Fibroblast of skin of back (primary cell): ENCODE data around the gene SMPD1.
"Not testable (repeated sequence)": the region's sequence is repeated elsewhere in the genome, so short reads cannot be mapped to it uniquely, and the experiment has no call there.

Experiments
- DNase-seq: peaks from one replicate; pipeline ENCODE4 v3.0.0-alpha.2; 2013

Gene SMPD1

GRCh38 chr11:6390718-6391469 is 620 bp downstream of the SMPD1 start:
- DNase-seq, result no peak

- DNase-seq, result no peak
These were observed 1.4 kb downstream of the SMPD1 start for GRCh38 chr11:6391537-6392134.

- not testable (repeated sequence) for DNase-seq
These were observed 2.0 kb downstream of the SMPD1 start for GRCh38 chr11:6392251-6392650.

- no peak for DNase-seq
These were observed 3.9 kb downstream of the SMPD1 start for GRCh38 chr11:6393989-6394670.

DNA sequence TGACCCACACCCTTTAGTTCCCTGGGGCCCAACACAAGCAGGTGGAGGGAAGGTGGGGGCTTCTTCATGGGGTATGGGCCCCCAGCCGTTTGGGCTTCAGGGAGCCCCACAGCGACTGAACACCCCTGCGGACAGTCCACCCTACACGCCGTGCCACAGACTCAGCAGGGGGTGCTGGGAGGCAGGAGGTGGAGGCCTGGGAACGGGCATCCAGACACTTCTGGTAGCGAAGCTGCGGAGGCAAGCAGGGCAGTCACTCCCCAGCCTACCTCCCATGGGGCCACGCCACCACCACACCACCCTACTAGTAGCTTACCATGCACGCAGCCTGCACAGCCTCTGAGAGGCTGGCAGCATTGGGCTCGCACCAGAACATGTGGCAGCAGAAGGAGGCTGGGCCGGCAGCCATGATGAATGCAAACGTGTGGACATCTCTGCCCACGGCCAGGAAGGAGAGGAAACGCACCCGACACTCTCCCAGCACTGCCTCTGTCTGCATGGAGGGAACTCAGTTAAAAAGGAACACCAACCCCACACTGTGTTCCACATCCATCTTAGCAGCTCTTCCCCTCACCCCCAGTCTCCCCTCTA is 5.3 kb downstream of the SMPD1 start:
- DNase-seq, result no peak

GRCh38 chr11:6397156-6397555 is 6.9 kb downstream of the SMPD1 start:
- DNase-seq, result peak; percentile 18

- peak; percentile 73 for DNase-seq
These were observed 7.4 kb downstream of the SMPD1 start for GRCh38 chr11:6397636-6398035.

- no peak for DNase-seq
These were observed 10.4 kb downstream of the SMPD1 start for GRCh38 chr11:6400431-6401345.

- no peak for DNase-seq
These were observed 11.2 kb downstream of the SMPD1 start for GRCh38 chr11:6401464-6401863.

DNA sequence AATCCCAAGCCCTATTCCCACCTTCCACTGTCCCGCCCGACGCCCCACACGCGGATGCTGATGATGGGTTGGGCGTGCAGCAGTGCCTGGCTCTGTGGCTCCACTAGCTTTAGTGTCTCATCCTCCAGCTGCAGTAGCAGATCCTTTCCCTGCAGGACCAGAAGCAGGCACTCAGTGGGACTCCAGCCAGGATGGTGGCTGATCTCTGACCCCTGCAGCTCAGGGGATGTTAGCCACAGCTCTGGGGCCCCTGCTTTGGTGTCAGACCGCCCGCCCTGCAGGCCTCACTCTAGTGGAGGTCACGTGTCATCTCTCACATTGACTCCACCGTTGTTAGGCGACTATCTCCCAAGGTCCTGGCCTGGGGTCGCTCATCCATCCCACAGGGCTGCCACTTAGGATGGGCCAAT is 11.8 kb downstream of the SMPD1 start:
- DNase-seq, result no peak

DNA sequence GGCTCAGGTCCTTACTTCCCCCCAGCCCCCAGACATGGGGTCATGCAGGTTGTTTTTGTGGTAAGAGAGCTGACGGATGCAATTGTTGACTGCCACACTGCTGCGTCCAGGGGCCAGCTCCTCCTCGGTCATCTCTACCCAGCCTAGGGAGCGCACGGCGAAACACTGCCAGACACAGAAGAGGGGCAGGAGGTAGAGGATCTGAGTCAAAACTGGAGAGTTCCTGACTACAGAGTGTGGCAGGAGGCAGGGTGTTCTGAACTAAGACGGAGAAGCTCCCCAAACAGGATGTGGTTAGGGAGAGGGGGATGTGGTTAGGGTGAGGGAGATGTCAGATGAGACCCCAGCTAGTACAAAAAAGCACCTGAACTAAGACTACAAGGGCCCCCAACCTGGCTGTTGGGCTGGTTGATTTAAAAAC is 12.3 kb downstream of the SMPD1 start:
- peak; percentile 10 for DNase-seq

GRCh38 chr11:6403539-6403938 is 13.3 kb downstream of the SMPD1 start:
- DNase-seq, result no peak

DNA sequence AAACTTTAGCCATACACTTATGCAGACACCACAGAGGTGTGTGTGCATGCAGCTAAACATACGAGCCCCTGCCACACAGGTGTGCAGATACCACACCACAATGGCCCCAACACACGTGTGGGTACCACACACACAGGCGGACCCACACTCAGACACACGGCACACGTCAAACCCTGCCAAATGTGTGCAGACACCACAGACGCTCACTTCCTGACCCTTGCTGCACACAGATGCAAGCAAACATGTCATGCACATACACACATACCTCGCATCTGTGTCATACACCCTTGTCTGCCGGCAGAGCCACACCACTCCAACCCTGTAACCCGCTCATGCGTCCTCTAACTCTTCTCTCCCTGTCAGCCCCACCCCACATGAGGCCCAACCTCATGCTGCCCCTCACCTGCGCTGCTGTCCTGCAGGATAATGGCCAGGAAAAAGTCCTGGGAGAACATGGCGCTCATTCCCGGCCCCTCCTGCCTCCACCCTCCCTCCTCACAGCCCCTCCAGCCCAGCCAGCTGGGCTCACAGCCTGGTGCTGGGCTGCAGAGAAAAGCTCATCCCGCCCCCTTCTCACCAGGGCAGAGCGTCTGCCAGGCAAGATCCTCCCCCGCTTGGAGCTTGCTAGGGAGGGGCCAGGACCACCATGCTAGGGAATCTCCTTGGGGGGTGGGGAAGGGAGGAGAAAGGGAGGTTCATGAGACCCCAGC is 14.2 kb downstream of the SMPD1 start:
- DNase-seq, result peak; percentile 75

- no peak for DNase-seq
These were observed 14.9 kb downstream of the SMPD1 start for GRCh38 chr11:6405052-6405667.

DNA sequence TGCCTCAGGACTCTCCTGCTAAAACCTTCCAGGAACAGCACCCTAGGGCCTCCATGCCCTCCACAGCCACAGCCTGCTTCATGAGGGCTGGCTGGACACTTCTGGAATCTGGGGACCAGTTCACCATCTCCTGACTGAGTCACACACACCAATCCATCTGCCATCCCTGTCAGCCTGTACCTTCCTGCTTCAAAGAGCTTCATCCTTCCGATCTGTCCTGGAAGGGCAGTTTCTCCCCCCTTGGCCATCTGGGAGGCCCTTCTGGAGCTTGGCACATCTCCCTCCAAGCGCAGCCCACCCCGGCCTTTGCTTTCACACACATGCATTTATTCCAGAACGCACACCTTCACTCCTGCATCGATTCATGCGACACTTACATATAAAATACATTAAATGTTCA is 15.6 kb downstream of the SMPD1 start:
- DNase-seq, result no peak

DNA sequence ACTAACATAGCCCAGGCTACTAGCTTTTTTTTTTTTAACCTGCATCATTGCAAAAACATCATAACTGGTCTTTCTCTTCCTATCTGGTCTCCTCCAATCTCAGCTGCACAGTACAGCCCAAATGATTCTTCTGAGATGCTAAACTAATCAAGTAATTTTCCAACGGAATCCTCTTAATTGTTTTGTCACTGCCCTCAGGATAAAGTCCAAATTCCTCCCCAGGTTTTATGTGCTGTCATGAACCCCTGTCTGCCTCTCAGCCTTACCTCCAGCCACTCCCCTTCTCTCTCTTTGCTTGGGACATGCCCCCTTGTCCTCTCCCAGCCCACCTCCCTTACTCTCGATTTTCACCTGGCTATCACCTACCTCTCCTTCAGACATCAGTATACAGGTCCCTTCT is 16.1 kb downstream of the SMPD1 start:
- DNase-seq, result no peak

GRCh38 chr11:6410695-6411430 is 20.6 kb downstream of the SMPD1 start:
- no peak for DNase-seq

DNA sequence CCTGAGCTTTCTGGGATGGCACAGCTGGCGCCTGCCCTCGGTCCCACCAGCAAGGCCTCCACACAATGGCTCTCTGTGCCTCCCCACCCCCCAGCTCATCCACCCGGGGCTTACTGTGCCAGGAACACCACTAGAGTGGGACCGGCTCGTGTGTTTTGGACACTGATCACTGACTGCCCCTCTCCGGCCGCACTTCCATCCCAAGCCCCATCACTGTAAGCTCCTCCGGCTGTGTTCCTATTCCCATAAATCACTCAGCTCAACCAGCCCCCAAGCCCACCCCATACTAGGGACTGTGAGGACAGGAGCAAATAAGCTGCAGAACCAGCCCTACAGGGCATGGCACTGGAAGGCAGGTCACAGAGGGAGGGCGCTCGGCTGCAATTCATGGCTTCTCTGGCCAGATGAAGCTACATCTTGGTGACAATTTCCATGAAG is 21.3 kb downstream of the SMPD1 start:
- DNase-seq, result no peak

DNA sequence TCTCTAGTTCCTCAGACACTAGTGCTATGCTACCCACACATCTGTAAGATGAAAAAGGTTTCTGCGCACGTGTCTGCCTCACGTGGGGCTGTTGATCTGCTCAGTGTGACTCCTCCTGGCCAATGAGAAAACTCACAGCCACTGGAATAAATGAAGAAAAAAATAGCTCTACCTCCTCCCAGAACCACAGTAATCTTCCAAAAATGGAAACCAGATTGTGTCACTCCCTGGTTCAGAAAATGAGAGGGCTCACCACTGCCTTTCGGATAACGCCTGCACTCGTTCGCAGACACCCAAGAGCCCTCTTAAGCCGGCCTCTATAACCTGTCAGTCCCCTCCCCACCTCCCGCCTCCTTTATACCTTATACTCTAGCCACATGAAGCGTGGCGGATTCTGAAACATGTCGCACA is 23.5 kb downstream of the SMPD1 start:
- no peak for DNase-seq

DNA sequence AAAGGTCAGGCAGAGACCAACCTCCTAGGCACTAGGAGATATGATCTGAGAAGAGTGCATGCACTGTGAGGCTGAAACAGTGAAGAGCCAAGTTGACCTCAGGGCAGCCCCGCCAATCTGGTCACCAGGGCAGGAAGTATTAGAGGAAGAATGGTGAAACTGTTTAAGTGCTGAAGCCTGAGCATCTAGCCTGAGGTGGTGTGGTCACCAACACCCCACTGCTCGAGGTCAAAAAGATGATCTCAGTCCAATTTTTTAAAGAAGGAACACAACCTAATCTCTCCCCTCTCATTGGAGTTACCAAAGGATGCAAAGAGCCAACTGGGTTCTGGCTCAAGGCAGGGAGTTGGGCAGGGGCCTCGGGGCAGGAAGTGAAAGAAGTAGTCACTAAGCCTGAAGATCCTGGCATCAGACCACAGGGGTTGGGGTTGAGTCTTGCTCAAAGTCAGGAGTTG is 24.6 kb downstream of the SMPD1 start:
- no peak for DNase-seq
